22Rv1 (cell line): ENCODE measurements around the gene NKPD1.
A peak's percentile ranks its signal among the peaks of the same experiment; 100 is the strongest.

Source experiments
- H3K27ac ChIP-seq: fragments of 450-650 bp; 2 replicates; pipeline ENCODE4 v1.5.1; 2017
- CTCF ChIP-seq: fragments of 450-650 bp; IDR thresholded peaks from 2 replicates; pipeline ENCODE4 v1.5.1; 2017; ENCODE audit warnings: mild to moderate bottlenecking
- ZFX ChIP-seq: fragments of 450-650 bp; IDR thresholded peaks from 2 replicates; pipeline ENCODE4 v1.6.1; 2017; ENCODE audit warnings: antibody characterized with exemption, borderline replicate concordance

Gene NKPD1

GRCh38 chr19:45137179-45137761 lies 23.5 kb downstream of the NKPD1 start:
- H3K27ac ChIP-seq, result no peak overlapping the region
- TF ChIP-seq CTCF (no peak), ZFX (no peak)

- no peak overlapping the region for H3K27ac ChIP-seq
- TF ChIP-seq CTCF, result no peak
Measured at GRCh38 chr19:45136507-45137178, 24.1 kb downstream of the NKPD1 start.

GRCh38 chr19:45135176-45135885 lies 25.5 kb downstream of the NKPD1 start:
- TF ChIP-seq CTCF, result no peak
- no peak for TF ChIP-seq ZFX
- no peak overlapping the region for H3K27ac ChIP-seq

GRCh38 chr19:45133661-45134060 lies 27.1 kb downstream of the NKPD1 start:
- no peak overlapping the region for H3K27ac ChIP-seq
- TF ChIP-seq ZFX, result no peak
- no peak for TF ChIP-seq CTCF

- H3K27ac ChIP-seq, result no peak overlapping the region
- TF ChIP-seq ZFX (no peak), CTCF (peak; percentile 54)
Measured at GRCh38 chr19:45130888-45131615, 29.7 kb downstream of the NKPD1 start.

GRCh38 chr19:45130236-45130635 lies 30.5 kb downstream of the NKPD1 start:
- no peak overlapping the region for H3K27ac ChIP-seq
- no peak for TF ChIP-seq ZFX
- TF ChIP-seq CTCF, result no peak
